SK-N-SH (cell line): Measurements from ENCODE around the gene NOXA1. TPM values are rescaled to one million over a fixed set of nuclear protein-coding genes. Genes with fewer than 3 reads are reported as not detected.

ENCODE experiments used
- CTCF ChIA-PET: fragments of 300-600, 350-600 bp; formaldehyde crosslinking; extraction: SDS; loops from one replicate; lab custom pipeline; 2021; lab: Yijun Ruan, JAX
- POLR2A ChIA-PET: fragments of 350-600 bp; sonication (Branson Sonifier 250); formaldehyde crosslinking; extraction: SDS; loops from one replicate; lab custom pipeline; 2020; ENCODE audit warnings: antibody characterized with exemption, inconsistent platforms; lab: Yijun Ruan, JAX
- DNase-seq: peaks from one replicate; pipeline ENCODE4 v3.0.0; 2012
- H2AFZ ChIP-seq: fragments of 200-600 bp; sonication (generic); 2 replicates; pipeline ENCODE4 v1.8.1; 2016; ENCODE audit warnings: antibody characterized with exemption, mild to moderate bottlenecking, low read depth
- H3F3A ChIP-seq: fragments of 200-600 bp; sonication (generic); replicated peaks from 2 replicates; pipeline ENCODE3; 2016; ENCODE audit warnings: antibody characterized with exemption, mild to moderate bottlenecking; ENCODE audit not compliant: insufficient read depth
- H3K27ac ChIP-seq, 2 experiments: fragments of 200-500 bp in 1 of 2; fragments of 200-600 bp in 1 of 2; sonication (Bioruptor generic) in 1 of 2; sonication (generic), shearing (Covaris generic) in 1 of 2; 2 replicates each; pipeline versions ENCODE4 v1.5.1 to v1.6.1; 2014 to 2016; ENCODE audit warnings: low read depth in 2 of 2, inconsistent platforms in 1 of 2, low read length in 1 of 2, mild to moderate bottlenecking in 1 of 2, mixed read lengths in 1 of 2
- H3K27me3 ChIP-seq: fragments of 200-600 bp; sonication (generic), shearing (Covaris generic); 2 replicates; pipeline ENCODE4 v1.6.1; 2016; ENCODE audit warnings: mixed run types; ENCODE audit not compliant: insufficient read depth
- H3K36me3 ChIP-seq, 2 experiments: fragments of 200-500 bp in 1 of 2; fragments of 200-600 bp in 1 of 2; sonication (Bioruptor generic) in 1 of 2; sonication (generic) in 1 of 2; replicated peaks in 1 of 2; 2 replicates each; pipeline versions ENCODE3 to v1.5.1; 2014 to 2016; ENCODE audit warnings: low read length in 1 of 2, mild to moderate bottlenecking in 1 of 2; ENCODE audit not compliant: insufficient read depth in 2 of 2, control insufficient read depth in 1 of 2
- H3K4me1 ChIP-seq, 2 experiments: fragments of 200-500 bp in 1 of 2; fragments of 200-600 bp in 1 of 2; sonication (Bioruptor generic) in 1 of 2; sonication (generic), shearing (Covaris generic) in 1 of 2; 2 replicates each; pipeline versions ENCODE4 v1.5.1 to v1.6.1; 2014 to 2016; ENCODE audit warnings: low read depth in 1 of 2, low read length in 1 of 2, mixed run types in 1 of 2; ENCODE audit not compliant: insufficient read depth in 2 of 2, control insufficient read depth in 1 of 2
- H3K4me2 ChIP-seq: fragments of 200-600 bp; sonication (generic), shearing (Covaris generic); 2 replicates; pipeline ENCODE4 v1.6.1; 2017; ENCODE audit warnings: mixed run types
- H3K4me3 ChIP-seq, 2 experiments: fragments of 200-500 bp in 1 of 2; fragments of 200-600 bp in 1 of 2; sonication (Bioruptor generic) in 1 of 2; sonication (generic), shearing (Covaris generic) in 1 of 2; 2 replicates each; pipeline versions ENCODE4 v1.5.1 to v1.8.1; 2014 to 2016; ENCODE audit warnings: low read depth in 2 of 2, inconsistent platforms in 1 of 2, low read length in 1 of 2, mild to moderate bottlenecking in 1 of 2, mixed read lengths in 1 of 2, moderate library complexity in 1 of 2
- H3K79me2 ChIP-seq: fragments of 200-600 bp; sonication (generic); 2 replicates; pipeline ENCODE4 v1.8.1; 2017; ENCODE audit warnings: mild to moderate bottlenecking; ENCODE audit not compliant: insufficient read depth
- H3K9ac ChIP-seq: fragments of 200-600 bp; sonication (generic); 2 replicates; pipeline ENCODE4 v1.6.1; 2017; ENCODE audit warnings: mixed run types
- H3K9me2 ChIP-seq: fragments of 200-600 bp; sonication (generic); 2 replicates; pipeline ENCODE4 v1.6.1; 2017; ENCODE audit warnings: mixed run types
- H3K9me3 ChIP-seq: fragments of 200-600 bp; sonication (generic); 2 replicates; pipeline ENCODE4 v1.6.1; 2017; ENCODE audit warnings: mixed run types, mild to moderate bottlenecking, moderate library complexity
- H4K20me1 ChIP-seq: fragments of 200-600 bp; sonication (generic); 2 replicates; pipeline ENCODE4 v1.6.1; 2017; ENCODE audit warnings: mild to moderate bottlenecking, mixed run types; ENCODE audit not compliant: insufficient read depth
- CHD2 ChIP-seq: fragments of 150-350 bp; IDR thresholded peaks from 2 replicates; pipeline ENCODE4 v1.6.1; 2018; ENCODE audit warnings: low read length; ENCODE audit not compliant: partially characterized antibody
- FOSL2 ChIP-seq: IDR thresholded peaks from 2 replicates; pipeline ENCODE4 v1.4.0; 2012; ENCODE audit warnings: low read depth, mild to moderate bottlenecking, moderate library complexity, borderline replicate concordance
- GABPA ChIP-seq: IDR thresholded peaks from 2 replicates; pipeline ENCODE4 v1.4.0; 2012; ENCODE audit warnings: low read depth, mild to moderate bottlenecking
- GATA2 ChIP-seq: sonication (generic); formaldehyde crosslinking; IDR thresholded peaks from 2 replicates; pipeline ENCODE4 v1.5.0; 2020; ENCODE audit warnings: mild to moderate bottlenecking, missing genetic modification reagents
- MEF2A ChIP-seq: IDR thresholded peaks from 2 replicates; pipeline ENCODE4 v1.4.0; 2012; ENCODE audit warnings: low read depth, borderline replicate concordance
- MXI1 ChIP-seq: IDR thresholded peaks from 2 replicates; pipeline ENCODE4 v1.6.1; 2012; ENCODE audit warnings: mild to moderate bottlenecking, low read depth, low read length, improper control_type of control experiment
- NFIC ChIP-seq: IDR thresholded peaks from 2 replicates; pipeline ENCODE4 v1.4.0; 2012; ENCODE audit warnings: borderline replicate concordance
- RAD21 ChIP-seq: IDR thresholded peaks from 2 replicates; pipeline ENCODE4 v1.6.1; 2012; ENCODE audit warnings: mild to moderate bottlenecking, low read length
- RXRA ChIP-seq: IDR thresholded peaks from 2 replicates; pipeline ENCODE4 v1.4.0; 2012; ENCODE audit warnings: low read depth, mild to moderate bottlenecking, borderline replicate concordance
- SIN3A ChIP-seq: IDR thresholded peaks from 2 replicates; pipeline ENCODE4 v1.6.1; 2012; ENCODE audit warnings: low read depth, mild to moderate bottlenecking, low read length, moderate library complexity, borderline replicate concordance
- TCF12 ChIP-seq: IDR thresholded peaks from 2 replicates; pipeline ENCODE4 v1.4.0; 2012
- YY1 ChIP-seq: IDR thresholded peaks from 2 replicates; pipeline ENCODE4 v1.4.0; 2012; ENCODE audit warnings: low read depth, mild to moderate bottlenecking
- WGBS: methylation state at CpG from one replicate; pipeline ENCODE4 v1.1.6; 2017; ENCODE audit warnings: low lambda C conversion rate; 5-methylcytosine and 5-hydroxymethylcytosine counted together
- polyA plus RNA-seq, 3 experiments: library from polyadenylated mRNA; depleted of rRNA; stranded (reverse); fragments of >200 nt; gene quantifications; 2 replicates each; pipeline ENCODE4 v1.2.3, GENCODE V29; 2012
- TF ChIP-seq, protein P1 (sequence below): IDR thresholded peaks from 2 replicates; pipeline ENCODE4 v1.4.0; 2012; ENCODE audit warnings: low read depth, borderline replicate concordance
- TF ChIP-seq, protein P2 (sequence below): IDR thresholded peaks from 2 replicates; pipeline ENCODE4; 2012
- TF ChIP-seq, protein P3 (sequence below): fragments of 150-350 bp; IDR thresholded peaks from 2 replicates; pipeline ENCODE4 v1.6.1; 2017; ENCODE audit warnings: antibody characterized with exemption, low read length, low read depth, borderline replicate concordance

NOXA1 gene
- polyA plus RNA-seq, 1 of the 3 experiments (the other 2 are of a cell fraction): 0.39 TPM

GRCh38 chr9:137383081-137383783 lies 40.0 kb upstream of the NOXA1 start:
- 77% methylated on average over 15 of the region's 27 CpGs for WGBS
- no peak overlapping the region for H3K9ac ChIP-seq
- CTCF ChIA-PET: interaction anchor here (0.8 to 0.9 kb wide), 3 partner anchors 63 to 102 kb away, joined by 3 read pairs; no protein-coding TSS in a partner anchor
- H3K27ac ChIP-seq: no peak overlapping the region; a peak in 1 of 4 replicates
- no peaks in the 10 kb centered on the region for H3K27me3 ChIP-seq
- TF ChIP-seq RXRA (no peak), MXI1 (no peak), MEF2A (no peak), CHD2 (no peak), GATA2 (CRISPR knock-in tag) (no peak)
- TF ChIP-seq, protein P1, sequence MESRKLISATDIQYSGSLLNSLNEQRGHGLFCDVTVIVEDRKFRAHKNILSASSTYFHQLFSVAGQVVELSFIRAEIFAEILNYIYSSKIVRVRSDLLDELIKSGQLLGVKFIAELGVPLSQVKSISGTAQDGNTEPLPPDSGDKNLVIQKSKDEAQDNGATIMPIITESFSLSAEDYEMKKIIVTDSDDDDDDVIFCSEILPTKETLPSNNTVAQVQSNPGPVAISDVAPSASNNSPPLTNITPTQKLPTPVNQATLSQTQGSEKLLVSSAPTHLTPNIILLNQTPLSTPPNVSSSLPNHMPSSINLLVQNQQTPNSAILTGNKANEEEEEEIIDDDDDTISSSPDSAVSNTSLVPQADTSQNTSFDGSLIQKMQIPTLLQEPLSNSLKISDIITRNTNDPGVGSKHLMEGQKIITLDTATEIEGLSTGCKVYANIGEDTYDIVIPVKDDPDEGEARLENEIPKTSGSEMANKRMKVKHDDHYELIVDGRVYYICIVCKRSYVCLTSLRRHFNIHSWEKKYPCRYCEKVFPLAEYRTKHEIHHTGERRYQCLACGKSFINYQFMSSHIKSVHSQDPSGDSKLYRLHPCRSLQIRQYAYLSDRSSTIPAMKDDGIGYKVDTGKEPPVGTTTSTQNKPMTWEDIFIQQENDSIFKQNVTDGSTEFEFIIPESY: no peak
- no peaks in the 10 kb centered on the region for H3K36me3 ChIP-seq
- no peaks in the 10 kb centered on the region for H3K9me2 ChIP-seq
- no peaks in the 10 kb centered on the region; a peak in 1 of 4 replicates for H3K4me1 ChIP-seq
- no peaks in the 10 kb centered on the region for H3K79me2 ChIP-seq
- POLR2A ChIA-PET: no interaction called here
- H3K9me3 ChIP-seq: no peaks in the 10 kb centered on the region
- H4K20me1 ChIP-seq: no peaks in the 10 kb centered on the region
- DNase-seq: no peak
- no peaks in the 10 kb centered on the region for H3F3A ChIP-seq
- no peak overlapping the region for H2AFZ ChIP-seq
- H3K4me3 ChIP-seq: no peak overlapping the region
- H3K4me2 ChIP-seq: no peak overlapping the region

DNA sequence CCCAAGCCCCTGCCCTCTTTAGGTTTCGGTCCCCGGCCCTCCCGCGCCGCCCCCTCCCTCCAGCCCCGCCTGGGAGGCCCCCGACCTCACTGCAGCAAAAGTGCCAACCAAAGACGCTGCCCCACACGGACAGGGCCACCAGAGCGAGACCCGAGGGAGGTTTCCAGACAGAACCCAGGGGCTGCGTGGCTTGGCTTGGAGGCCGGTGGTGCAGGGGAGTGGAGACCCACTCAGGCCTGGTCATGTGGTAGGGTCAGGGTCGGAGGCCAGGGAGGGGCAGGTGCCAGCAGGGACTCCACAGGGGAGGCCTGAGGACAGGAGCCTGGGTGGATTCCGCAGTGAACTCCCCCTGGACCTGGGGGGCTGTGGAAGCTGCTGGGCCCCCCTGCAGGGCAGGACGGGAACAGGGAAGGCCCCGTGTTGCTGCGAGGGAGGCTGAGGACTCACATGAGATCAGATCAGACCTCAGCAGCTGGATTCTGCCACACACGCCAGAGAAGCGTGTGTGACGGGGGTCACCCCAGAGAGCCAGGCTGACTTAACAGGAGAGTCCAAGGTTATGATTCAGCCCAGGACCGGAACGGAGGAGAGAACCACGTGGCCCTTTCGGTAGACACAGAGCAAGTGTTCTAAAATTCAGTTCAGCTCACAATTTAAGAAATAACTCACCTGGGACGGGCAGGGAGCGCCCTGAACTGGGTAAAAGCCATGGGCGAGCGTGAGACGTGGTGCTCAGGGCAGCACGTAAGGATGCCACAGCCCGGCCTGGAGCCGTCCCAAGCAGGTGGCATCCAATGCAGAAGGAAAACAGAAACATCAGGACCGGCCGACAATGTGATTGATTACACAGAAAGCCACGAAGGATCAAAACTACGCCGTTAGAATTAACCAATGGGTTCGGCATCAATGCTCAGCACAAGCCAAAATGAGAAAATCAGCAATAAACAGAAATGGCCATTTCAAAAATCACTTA lies 39.1 kb upstream of the NOXA1 start:
- no peak overlapping the region for H3K4me3 ChIP-seq
- H3K9me3 ChIP-seq: no peaks in the 10 kb centered on the region
- H3K4me1 ChIP-seq: no peaks in the 10 kb centered on the region; a peak in 1 of 4 replicates
- CTCF ChIA-PET: interaction anchor here (0.7 to 0.8 kb wide), 2 partner anchors 9 to 83 kb away, joined by 3 read pairs; no protein-coding TSS in a partner anchor
- no peak overlapping the region for H3K4me2 ChIP-seq
- POLR2A ChIA-PET: no interaction called here
- WGBS: 87% methylated on average over 28 of the region's 39 CpGs
- no peak for TF ChIP-seq YY1
- no peak for TF ChIP-seq SIN3A
- TF ChIP-seq RAD21: no peak
- TF ChIP-seq GABPA: no peak
- TF ChIP-seq TCF12: no peak
- TF ChIP-seq, protein P2, sequence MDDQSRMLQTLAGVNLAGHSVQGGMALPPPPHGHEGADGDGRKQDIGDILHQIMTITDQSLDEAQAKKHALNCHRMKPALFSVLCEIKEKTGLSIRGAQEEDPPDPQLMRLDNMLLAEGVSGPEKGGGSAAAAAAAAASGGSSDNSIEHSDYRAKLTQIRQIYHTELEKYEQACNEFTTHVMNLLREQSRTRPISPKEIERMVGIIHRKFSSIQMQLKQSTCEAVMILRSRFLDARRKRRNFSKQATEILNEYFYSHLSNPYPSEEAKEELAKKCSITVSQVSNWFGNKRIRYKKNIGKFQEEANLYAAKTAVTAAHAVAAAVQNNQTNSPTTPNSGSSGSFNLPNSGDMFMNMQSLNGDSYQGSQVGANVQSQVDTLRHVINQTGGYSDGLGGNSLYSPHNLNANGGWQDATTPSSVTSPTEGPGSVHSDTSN: no peak
- TF ChIP-seq FOSL2: no peak
- TF ChIP-seq, protein P3, sequence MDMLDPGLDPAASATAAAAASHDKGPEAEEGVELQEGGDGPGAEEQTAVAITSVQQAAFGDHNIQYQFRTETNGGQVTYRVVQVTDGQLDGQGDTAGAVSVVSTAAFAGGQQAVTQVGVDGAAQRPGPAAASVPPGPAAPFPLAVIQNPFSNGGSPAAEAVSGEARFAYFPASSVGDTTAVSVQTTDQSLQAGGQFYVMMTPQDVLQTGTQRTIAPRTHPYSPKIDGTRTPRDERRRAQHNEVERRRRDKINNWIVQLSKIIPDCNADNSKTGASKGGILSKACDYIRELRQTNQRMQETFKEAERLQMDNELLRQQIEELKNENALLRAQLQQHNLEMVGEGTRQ: no peak
- no peak for TF ChIP-seq MEF2A
- TF ChIP-seq NFIC: no peak
- H3K9ac ChIP-seq: no peak overlapping the region
- H3K9me2 ChIP-seq: no peaks in the 10 kb centered on the region
- H3F3A ChIP-seq: no peaks in the 10 kb centered on the region
- no peak overlapping the region for H2AFZ ChIP-seq
- H3K27me3 ChIP-seq: no peaks in the 10 kb centered on the region
- H3K79me2 ChIP-seq: no peaks in the 10 kb centered on the region
- no peak overlapping the region for H3K27ac ChIP-seq
- no peak for DNase-seq
- H4K20me1 ChIP-seq: no peaks in the 10 kb centered on the region
- no peaks in the 10 kb centered on the region for H3K36me3 ChIP-seq
